Glomerular endothelial cell (primary cell): ENCODE results near the gene NUP107. TPM values are rescaled to one million over a fixed set of nuclear protein-coding genes. Genes with fewer than 3 reads are reported as not detected.
"Not testable (repeated sequence)": the region's sequence is repeated elsewhere in the genome, so short reads cannot be mapped to it uniquely, and the experiment has no call there.

Source experiments
- DNase-seq: peaks from one replicate; pipeline ENCODE4 v3.0.0-alpha.2; 2011; ENCODE audit warnings: low read depth, low spot score; ENCODE audit errors: extremely low read depth
- total RNA-seq: library from RNA; depleted of rRNA; stranded (reverse); fragments of >200 nt; gene quantifications from 2 replicates; pipeline ENCODE4 v1.2.3, GENCODE V29; 2015

Gene NUP107
- 24.4 and 27.3 TPM in 2 replicates for total RNA-seq

DNA sequence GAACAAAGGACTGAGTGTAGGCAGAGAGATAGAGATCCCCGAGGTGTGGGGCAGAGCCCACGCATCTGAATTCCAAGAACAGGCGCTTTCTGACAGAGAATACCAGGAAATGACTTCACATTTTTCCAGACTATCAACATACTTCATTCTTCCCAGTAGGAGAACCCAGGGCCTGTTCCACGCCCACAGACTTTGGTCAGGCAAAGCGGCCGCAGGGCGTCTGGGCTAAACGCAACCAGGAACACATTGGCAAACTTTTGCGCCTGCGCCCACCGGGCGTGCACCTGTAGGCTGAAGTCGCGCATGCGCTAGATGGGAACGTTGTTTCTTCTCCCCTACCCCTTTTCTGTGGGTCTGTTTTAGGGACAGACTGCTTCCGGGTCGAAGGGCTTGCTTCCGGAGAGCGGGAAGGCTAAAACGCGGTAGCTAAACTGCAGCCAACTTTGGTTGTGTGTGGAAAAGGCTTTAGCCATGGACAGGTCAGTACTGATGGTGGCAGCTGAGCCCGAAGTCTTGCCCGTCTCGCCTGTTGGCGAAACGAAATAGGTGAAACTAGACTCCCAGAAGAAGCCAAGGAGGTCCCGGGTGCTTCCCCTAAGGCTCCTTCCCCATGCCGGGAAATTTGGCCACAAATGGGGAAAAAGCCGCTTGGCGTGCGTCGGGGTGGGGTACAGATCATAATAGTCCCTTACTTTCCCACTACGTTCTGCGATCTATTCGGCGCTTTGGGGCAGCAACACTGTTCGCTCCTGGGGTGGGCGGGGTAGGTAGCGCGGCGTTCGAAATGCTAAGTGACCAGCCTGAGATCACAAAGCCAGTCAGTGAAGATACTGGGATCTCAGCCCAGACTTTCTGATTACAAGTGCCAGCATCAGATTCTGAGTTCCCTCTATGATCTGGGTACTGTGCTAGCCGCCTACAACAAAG, at the start of gene NUP107:
Gene NUP107 (plus strand): TSS at position 384 of the 927 bp plus-strand sequence. CDS start 88 bp downstream, at position 472.
- DNase-seq = peak; percentile 98

DNA sequence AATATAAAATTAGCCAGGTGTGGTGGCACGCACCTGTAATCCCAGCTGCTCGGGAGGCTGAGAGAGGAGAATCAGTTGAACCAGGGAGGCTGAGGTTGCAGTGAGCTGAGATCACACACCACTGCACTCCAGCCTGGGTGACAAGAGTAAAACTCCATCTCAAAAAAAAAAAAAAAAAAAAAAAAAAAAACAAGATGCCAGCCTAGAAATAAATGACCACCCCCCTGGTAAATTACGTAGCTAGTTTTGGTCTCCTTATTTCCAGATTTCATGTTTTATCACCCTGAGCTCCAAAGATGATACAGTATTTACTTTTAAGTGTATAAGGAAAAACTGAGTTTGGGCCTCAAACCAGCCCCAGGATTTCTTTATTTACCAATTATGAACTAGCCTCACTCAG, 49.3 kb upstream of the NUP107 start:
- not testable (repeated sequence) for DNase-seq

DNA sequence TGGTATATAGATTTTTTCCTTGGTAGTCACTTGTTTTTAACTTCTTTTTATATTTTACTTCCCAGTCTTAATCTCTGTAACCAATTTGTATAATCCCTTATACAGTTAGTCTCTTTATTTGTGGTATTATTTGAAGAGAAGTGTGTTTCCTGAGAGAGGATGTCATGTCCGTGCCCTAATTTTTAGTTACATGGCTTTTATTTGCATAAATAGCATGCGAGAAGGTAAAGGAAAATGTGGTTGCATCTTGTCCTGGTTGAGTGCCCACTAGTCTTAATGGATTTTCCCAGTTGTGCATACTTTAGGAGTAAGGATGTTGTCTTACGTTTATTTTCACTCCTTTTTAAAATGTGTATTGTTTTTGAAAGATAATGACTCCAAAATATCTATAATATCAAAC, 48.6 kb upstream of the NUP107 start:
- no peak for DNase-seq

DNA sequence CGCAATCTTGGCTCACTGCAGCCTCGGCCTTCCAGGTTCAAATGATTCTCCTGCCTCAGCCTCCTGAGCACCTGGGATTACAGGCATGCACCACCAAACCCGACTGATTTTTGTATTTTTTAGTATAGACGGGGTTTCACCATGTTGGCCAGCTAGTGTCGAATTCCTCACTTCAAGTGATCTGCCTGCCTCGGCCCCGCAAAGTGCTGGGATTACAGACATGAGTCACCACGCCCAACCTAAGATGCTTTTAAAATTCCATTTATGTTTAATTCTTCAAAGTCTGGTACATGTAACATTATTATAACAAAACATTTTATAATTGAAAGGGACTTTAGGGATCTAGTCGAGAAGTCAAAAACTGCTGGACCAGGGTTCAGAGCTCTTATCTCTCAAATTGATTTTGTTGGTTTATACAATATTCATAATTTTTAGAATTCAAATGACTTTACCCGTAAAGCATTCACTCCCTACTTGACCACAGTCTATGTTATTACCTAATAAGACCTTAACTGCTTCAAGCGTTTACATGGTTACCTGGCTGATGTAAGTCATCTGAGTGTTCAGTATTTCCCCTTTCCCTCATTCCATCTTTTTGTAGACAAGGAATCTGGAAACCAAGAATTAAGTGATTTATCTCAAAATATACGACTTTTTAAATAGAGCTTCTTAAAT, 47.9 kb upstream of the NUP107 start:
- no peak for DNase-seq

DNA sequence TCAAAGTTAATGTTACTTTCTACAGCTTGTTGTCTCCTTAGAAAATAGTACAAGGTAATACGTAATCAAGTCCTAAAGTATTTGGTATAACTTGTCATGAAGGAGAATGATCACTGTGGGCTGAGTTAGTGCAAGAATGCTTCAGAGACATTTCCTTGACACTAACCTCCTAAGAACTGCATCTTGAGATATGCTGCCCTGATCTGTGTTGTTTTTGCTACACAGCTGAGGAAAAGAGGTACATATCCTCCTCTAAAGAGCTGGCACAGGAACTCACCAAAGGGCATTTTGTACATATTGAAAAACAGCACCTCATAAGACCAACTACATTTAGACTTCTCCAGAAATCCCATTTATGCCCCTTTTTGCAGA, 47.4 kb upstream of the NUP107 start:
- no peak for DNase-seq

DNA sequence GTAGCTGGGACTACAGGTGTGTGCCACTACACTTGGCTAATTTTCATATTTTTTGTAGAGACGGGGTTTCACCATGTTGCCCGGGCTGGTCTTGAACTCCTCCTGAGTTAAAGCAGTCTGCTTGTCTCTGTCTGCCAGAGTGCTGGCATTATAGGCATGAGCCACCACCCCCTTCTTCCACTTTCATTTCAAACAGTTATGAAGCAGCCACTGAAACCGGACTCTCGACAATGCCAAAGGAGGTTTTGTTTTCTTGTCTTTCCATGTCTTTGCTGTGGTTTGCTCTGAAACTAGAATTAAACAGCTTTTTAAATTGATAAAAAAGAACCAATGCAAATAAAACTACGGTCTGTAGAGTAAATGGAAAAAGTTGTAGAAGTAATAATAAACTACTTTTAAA, 45.6 kb upstream of the NUP107 start:
- DNase-seq = no peak

DNA sequence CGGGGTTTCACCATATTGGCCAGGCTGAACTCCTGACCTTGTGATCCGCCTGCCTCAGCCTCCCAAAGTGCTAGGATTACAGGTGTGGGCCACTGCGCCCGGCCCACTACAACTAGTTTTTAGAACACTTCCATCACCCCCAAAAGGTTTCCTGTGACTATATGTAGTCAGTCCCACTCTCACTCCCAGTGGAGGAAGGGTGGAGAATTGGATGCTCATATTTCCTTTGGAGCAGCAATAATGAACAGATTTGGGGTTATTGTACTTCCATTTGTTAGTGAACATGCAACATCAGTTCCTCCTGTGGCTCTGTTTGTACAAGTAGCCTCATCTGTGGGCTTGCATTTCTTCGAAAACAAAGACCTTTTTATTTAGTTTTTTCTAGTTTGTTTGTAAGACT, 40.3 kb upstream of the NUP107 start:
- no peak for DNase-seq

DNA sequence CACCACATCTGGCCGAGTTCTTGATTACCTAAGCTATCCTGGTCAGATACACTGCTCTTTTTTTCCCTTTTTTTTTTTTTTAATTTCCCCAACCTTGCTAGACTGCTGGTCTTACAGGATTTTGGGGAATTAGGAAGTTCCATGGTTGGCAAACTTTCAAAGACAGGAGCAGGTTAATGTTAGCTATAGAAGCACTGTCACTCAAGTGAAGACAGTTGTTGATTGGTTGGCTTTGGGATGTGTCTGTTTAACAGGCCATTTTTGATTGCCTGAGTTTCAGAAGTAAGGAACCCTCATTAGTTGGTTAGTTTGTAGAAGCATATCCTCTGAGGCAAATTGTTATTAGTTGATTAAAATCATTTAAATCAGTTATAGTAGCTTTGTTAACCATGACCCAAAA, 39.3 kb upstream of the NUP107 start:
- no peak for DNase-seq

DNA sequence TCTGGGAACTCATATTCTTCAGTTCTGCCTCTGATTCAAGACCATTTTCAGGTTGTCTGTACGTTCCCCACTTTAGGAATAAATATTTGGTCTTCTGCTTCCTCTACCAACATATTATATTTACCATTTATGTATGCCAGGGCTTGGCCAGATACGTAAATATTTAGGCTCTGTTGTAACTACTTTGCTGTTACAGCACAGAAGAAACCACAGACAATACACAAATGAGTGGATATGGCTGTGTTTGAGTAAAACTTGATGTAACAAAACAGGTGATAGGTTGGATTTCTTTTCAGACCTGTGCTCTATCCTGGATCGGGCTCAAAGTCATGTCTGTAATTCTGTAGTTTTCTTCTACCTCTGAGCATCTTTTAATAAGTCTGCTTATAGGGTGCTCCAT, 38.6 kb upstream of the NUP107 start:
- DNase-seq = no peak

DNA sequence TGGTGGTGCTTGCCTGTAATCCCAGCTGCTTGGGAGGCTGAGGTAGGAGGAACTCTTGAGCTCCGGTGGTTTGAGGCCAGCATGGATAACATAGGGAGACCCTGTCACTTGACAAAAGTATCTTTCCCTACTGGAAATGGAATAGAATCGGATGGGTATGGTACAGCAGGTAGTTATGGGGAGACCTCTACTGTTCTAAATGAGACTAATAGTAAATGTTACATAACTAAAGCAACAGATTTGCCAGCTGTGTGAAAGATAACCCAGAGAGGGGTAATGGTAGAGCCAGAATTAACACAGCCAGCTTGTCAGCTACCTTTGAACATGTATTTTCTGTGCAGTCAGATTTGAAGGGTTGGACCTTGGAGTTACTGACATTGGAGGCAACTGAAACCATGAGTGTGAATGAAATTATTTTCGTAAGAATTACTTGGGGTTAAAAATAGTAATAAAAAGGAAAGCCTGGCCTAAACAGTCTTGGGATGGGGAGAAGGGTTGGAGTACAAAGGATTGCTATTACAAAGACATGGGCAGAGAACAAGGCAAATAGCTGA, 21.7 kb upstream of the NUP107 start:
- DNase-seq = no peak

DNA sequence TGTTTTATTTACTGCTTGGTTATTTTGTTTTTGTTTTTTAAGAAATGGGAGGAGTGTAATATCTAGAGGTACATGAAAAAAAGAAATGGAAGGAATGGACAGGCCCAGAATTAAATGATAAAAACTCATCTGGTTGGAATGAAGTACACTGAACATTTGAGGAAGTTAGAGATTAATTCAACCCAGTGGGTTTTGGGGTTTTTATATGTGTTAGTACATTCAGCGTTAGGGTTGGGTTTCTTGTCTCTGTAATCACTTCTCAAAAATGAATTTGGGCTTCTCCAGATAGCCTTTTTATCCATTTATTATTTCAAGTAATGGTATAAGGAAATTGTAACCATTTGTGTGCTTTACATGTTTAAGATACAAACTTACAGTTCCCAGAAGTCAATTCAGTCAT, 19.5 kb upstream of the NUP107 start:
- DNase-seq = no peak

DNA sequence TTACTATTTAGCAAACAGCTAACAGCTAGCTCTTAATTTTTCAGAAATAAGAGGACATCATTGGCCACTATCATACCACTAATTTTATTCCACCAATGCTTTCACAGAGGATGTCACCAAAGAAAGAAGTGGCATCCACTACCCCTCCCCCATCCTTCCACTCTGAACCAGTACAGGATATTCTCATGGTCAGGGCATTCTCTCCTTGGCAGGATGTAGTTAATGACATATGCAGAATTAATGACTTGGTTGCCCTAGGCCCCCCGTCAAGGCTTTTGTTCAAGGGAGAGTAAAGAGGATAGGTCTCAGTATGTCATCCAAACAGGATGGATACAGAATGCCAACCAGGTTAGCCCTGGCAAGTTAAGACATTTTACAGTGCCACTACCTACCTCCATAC, 18.9 kb upstream of the NUP107 start:
- no peak for DNase-seq

DNA sequence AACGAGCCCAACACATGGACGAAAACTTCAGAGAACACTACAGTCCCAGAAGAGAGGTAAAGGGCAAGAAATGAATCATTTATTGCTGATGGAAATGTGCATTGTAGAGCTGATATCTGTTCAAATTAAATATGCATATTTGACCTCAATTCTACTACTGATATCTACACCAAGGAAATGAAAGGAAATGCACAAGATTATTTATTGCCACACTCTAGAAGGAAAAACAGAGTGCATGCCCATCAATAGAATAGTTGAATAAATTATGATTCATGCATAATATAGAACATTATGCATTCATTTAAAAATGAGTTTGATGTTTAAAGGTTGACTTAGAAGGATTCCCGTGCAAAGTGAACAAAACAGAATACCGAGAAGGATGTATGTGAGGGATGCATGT, 15.6 kb upstream of the NUP107 start:
- DNase-seq = no peak

DNA sequence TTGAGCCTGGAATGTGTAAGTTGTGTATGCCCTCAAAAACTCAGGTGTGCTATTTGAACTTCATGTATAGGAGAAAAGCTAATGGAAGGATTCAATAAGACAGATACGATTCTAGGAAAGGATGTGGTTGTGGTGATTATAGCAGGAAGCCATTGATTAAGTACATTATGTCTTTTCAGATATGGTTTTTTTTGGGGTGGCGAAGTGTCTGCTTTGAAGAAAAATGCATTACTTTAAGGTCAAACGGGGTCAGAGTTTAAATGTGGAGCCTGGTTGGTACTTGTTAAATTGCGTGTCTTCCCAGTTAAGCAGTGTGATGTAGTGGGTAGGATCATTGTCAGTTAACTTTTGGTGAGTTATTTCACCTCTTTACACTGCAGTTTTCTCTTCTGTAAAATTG, 13.0 kb upstream of the NUP107 start:
- DNase-seq = no peak

DNA sequence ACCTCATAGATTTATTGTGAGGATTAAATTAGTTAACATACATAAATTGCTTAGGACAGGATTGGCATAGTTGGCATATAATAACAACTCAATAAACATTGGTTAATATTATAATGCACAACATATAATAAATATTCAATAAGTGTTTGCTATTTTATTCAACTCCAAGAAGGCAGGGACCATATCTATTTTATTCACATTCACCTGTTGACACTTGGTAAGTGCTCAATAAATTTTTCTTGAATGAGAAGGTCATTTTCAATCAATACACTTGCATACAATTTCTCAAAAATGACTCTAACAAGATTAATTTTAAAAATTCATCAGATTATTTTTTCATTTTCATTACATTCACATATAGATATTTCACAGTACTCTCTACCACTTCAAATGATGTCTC, 12.4 kb upstream of the NUP107 start:
- DNase-seq = no peak

DNA sequence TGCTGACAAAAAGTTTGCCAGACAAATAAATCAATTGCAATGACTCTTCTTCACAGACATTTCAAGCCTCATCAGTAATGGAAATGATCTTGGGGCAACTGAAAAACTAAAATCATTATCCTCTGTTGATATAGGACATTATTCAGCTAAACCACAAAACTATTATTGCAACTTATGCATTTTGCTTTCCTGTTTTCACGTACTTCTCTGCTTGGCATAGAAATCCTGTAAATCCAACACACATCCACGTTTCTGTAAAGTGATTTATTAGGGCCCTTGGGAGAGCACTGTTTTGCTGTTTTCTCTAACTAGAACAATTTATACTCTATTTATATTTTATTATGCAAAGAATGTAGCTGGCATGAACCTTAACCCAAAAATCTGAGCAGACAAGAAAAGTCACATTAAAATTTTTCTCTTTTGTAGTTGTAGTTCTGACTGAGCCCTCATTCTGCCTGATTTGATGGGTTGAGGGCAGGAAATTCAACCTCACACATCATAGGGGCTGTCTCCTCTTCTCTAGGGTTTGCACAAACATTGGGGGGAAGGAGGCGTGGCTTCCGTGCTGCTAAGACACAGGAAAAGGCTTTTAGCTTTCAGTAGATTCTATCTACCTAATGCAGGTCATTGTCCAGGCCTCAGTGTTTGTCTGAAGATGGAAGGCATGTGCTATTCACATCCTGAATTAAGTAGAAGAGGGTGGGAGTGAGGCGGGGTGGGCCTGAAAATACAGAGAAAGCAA, 11.5 kb upstream of the NUP107 start:
- no peak for DNase-seq

DNA sequence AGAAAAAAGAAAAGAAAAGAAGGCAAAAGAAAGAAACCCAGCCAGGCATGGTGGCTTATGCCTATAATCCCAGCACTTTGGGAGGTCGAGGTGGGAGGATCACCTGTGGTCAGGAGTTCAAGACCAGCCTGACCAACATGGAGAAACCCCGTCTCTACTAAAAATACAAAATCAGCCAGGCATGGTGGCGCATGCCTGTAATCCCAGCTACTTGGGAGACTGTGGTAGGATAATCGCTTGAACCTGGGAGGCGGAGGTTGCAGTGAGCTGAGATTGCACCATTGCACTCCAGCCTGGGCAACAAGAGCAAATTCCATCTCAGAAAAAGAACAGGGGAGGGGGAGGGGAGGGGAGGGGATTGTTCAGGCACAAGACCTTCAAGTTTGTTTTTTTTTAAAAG, 9.9 kb upstream of the NUP107 start:
- DNase-seq = not testable (repeated sequence)

DNA sequence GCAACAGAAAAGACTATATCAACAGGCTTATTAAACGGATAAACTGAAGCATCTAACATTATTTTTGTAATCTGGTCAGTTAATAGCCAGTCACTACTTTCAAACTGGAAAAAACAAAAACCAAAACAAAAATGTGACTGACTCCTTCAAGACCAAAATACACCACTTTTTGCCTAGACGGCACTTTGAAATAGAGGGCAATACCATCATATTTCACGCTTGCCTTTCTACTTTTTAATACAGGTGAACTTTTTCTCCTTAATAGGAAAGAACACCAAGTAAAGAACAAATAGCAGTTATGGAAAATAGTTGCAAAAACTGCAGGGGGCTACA, 550 bp upstream of the NUP107 start:
- DNase-seq = no peak

DNA sequence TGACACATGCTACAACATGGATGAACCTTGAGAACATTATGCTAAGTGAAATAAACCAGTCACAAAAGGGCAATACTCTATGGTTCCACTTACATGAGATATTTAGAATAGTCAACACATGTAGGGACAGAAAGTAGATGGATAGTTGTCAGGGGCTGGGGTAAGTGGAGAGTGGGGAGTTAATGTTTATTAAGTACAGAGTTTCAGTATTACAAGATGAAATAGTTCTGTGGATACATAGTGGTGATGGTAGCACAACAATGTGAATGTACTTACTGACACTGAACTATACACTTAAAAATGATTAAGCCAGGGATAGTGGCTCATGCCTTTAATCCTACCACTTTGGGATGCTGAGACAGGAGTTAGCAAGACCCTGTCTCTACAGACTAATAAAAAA, 8.7 kb downstream of the NUP107 start:
- DNase-seq = no peak

DNA sequence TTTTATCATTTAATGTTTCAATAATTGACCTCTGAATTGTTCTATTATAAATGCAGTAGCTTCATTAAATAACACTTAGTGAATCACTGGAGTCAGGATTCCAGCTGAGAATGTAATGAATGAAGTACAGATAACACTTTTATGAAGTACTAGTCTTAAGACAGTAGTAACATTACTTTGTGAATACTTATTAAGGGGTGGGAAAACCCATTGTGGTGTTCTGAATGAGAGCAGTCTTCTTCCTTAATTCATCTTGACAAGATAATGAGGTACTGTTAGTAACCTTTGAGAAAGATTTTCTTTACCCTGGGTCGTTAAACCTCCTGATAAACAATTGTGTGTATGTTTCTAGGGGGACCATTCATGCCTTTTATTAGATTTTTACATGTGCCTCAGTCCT, 12.7 kb downstream of the NUP107 start:
- DNase-seq = no peak

DNA sequence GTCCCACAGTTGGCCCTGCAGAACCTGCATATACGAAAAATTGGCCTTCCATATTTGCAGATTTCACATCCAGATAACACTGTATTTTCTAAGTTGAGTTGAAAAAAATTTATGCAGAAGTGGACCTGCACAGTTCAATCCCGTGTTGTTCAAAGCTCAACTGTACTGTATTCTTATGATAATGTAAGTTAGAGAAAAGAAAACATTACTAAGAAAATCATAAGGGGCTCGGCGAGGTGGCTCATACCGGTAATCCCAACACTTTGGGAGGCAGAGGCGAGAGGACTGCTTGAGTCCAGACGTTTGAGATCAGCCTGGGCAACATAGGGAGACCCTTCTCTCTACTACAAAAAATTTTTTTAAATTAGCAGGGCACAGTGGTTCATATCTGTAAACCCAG, 41.0 kb downstream of the NUP107 start:
- DNase-seq = no peak
